ENCODE results near the gene LMX1B. TPM values are rescaled to one million over a fixed set of nuclear protein-coding genes. Genes with fewer than 3 reads are reported as not detected.

The LMX1B gene
- polyA plus RNA-seq, 1 of the 3 experiments (the other 2 are of a cell fraction) = not detected

- CTCF ChIA-PET = interaction anchor here (0.6 to 10.9 kb wide), 26 partner anchors 8 to 233 kb away, joined by 3 to 502 read pairs (median 4); no protein-coding TSS in a partner anchor
- no peak overlapping the region; a peak in 1 of 4 replicates for H3K4me3 ChIP-seq (ENCODE audit: low read depth in 2 of 2, low read length in 1 of 2)
- peaks cover 39% of the 10 kb centered on the region; the same call in 1 of the 2 replicates for H3K27me3 ChIP-seq (ENCODE audit: insufficient read depth)
- H3K36me3 ChIP-seq (replicated peaks in 1 of 2; ENCODE audit: control insufficient read depth in 1 of 2, insufficient read depth in 2 of 2, low read length in 1 of 2) = no peaks in the 10 kb centered on the region
- POLR2A ChIA-PET = no interaction called here
- peak; percentile 83 for DNase-seq
- H3K4me1 ChIP-seq (ENCODE audit: control insufficient read depth in 1 of 2, insufficient read depth in 2 of 2, low read depth in 1 of 2, low read length in 1 of 2) = peaks cover 0 to 5% of the 10 kb centered on the region in 2 experiments; a peak in 1 of 4 replicates
- H3K4me2 ChIP-seq = no peak overlapping the region
- TF ChIP-seq GABPA (IDR thresholded peaks at IDR 0.05; ENCODE audit: low read depth) (no peak), RAD21 (IDR thresholded peaks at IDR 0.05; ENCODE audit: low read length) (peak; percentile 11; the same call in 1 of the 2 replicates), CTCF (IDR thresholded peaks at IDR 0.05) (peak; percentile 72), REST (IDR thresholded peaks at IDR 0.05; ENCODE audit: low read depth, low read length) (no peak)
- H3F3A ChIP-seq (replicated peaks; ENCODE audit: insufficient read depth) = no peaks in the 10 kb centered on the region
- no peak overlapping the region for H2AFZ ChIP-seq (ENCODE audit: low read depth)
- no peaks in the 10 kb centered on the region for H3K9me2 ChIP-seq
- no peaks in the 10 kb centered on the region for H4K20me1 ChIP-seq (ENCODE audit: insufficient read depth)
- H3K9me3 ChIP-seq = no peaks in the 10 kb centered on the region
- no peak overlapping the region for H3K27ac ChIP-seq (ENCODE audit: low read depth in 2 of 2, low read length in 1 of 2)
- no peaks in the 10 kb centered on the region for H3K79me2 ChIP-seq (ENCODE audit: insufficient read depth)
- H3K9ac ChIP-seq = no peak overlapping the region
- WGBS (ENCODE audit: low lambda C conversion rate) = 32% methylated on average over 21 of the region's 30 CpGs
Measured at GRCh38 chr9:126702151-126703001, 88.6 kb downstream of the LMX1B start.

DNA sequence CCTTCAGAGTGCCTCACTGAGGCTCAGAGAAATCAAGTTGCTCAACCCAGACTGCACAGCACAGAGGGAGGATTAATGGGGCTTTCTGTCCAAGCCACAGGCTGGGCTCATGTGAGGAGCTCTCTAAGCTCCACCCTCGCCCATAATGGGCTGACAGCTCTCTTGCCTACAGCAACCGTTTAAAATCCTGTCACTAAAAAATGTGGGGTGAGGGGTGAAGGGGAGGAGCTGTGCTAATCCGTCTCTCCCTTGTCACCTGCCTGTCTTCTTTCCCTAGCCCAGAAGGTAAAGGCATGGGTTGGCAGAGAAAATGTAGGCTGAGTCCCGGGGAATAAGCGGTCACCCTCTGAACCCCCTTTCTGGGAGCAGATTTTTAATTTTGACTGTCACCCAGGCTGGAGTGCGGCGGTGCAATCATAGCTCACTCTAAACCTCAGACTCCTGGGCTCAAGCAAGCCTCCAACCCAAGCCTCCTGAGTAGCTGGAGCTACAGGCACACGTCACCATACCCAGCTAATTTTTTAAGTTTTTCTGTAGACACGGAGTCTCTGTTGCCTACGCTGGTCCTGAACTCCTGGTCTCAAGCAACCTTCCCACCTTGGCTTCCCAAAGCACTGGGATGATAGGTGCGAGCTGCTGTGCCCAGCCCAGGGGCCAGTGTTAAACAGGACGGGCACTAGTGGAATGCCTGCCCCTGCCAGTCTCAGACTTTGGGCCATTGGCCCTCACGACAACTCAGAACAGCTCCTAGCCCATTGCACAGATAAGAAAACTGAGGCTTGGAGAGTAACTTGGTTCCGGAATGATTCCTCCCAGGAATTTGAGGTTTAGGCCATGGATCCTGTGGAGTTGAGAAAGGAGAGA lies 89.5 kb downstream of the LMX1B start:
- no peak overlapping the region for H3K4me3 ChIP-seq (ENCODE audit: low read depth in 2 of 2, low read length in 1 of 2)
- ChIA-PET POLR2A (no interaction called here), CTCF (interaction anchor here (0.6 to 10.9 kb wide), 26 partner anchors 9 to 204 kb away, joined by 3 to 502 read pairs (median 4); no protein-coding TSS in a partner anchor)
- no peak overlapping the region for H3K9ac ChIP-seq
- H3K27ac ChIP-seq (ENCODE audit: low read depth in 2 of 2, low read length in 1 of 2) = no peak overlapping the region
- peaks cover 45% of the 10 kb centered on the region; the same call in 1 of the 2 replicates for H3K27me3 ChIP-seq (ENCODE audit: insufficient read depth)
- no peaks in the 10 kb centered on the region for H3K9me3 ChIP-seq
- no peaks in the 10 kb centered on the region for H3K36me3 ChIP-seq (replicated peaks in 1 of 2; ENCODE audit: control insufficient read depth in 1 of 2, insufficient read depth in 2 of 2, low read length in 1 of 2)
- TF ChIP-seq ELF1 (IDR thresholded peaks at IDR 0.05) (no peak), NRF1 (IDR thresholded peaks at IDR 0.05; ENCODE audit: low read depth, low read length) (no peak), RFX5 (IDR thresholded peaks at IDR 0.05; ENCODE audit: low read length) (no peak), MEF2A (IDR thresholded peaks at IDR 0.05; ENCODE audit: borderline replicate concordance, low read depth) (no peak), YY1 (IDR thresholded peaks at IDR 0.05; ENCODE audit: low read depth) (no peak)
- TF ChIP-seq, protein P1, sequence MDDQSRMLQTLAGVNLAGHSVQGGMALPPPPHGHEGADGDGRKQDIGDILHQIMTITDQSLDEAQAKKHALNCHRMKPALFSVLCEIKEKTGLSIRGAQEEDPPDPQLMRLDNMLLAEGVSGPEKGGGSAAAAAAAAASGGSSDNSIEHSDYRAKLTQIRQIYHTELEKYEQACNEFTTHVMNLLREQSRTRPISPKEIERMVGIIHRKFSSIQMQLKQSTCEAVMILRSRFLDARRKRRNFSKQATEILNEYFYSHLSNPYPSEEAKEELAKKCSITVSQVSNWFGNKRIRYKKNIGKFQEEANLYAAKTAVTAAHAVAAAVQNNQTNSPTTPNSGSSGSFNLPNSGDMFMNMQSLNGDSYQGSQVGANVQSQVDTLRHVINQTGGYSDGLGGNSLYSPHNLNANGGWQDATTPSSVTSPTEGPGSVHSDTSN (IDR thresholded peaks at IDR 0.05) = no peak
- TF ChIP-seq, protein P2, sequence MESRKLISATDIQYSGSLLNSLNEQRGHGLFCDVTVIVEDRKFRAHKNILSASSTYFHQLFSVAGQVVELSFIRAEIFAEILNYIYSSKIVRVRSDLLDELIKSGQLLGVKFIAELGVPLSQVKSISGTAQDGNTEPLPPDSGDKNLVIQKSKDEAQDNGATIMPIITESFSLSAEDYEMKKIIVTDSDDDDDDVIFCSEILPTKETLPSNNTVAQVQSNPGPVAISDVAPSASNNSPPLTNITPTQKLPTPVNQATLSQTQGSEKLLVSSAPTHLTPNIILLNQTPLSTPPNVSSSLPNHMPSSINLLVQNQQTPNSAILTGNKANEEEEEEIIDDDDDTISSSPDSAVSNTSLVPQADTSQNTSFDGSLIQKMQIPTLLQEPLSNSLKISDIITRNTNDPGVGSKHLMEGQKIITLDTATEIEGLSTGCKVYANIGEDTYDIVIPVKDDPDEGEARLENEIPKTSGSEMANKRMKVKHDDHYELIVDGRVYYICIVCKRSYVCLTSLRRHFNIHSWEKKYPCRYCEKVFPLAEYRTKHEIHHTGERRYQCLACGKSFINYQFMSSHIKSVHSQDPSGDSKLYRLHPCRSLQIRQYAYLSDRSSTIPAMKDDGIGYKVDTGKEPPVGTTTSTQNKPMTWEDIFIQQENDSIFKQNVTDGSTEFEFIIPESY (IDR thresholded peaks at IDR 0.05; ENCODE audit: borderline replicate concordance, low read depth) = no peak
- H3K4me1 ChIP-seq (ENCODE audit: control insufficient read depth in 1 of 2, insufficient read depth in 2 of 2, low read depth in 1 of 2, low read length in 1 of 2) = peaks cover 0 to 5% of the 10 kb centered on the region in 2 experiments; a peak in 1 of 4 replicates
- no peaks in the 10 kb centered on the region for H3K79me2 ChIP-seq (ENCODE audit: insufficient read depth)
- no peaks in the 10 kb centered on the region for H3F3A ChIP-seq (replicated peaks; ENCODE audit: insufficient read depth)
- H3K4me2 ChIP-seq = no peak overlapping the region
- H4K20me1 ChIP-seq (ENCODE audit: insufficient read depth) = no peaks in the 10 kb centered on the region
- WGBS (ENCODE audit: low lambda C conversion rate) = 63% methylated on average over 12 of the region's 14 CpGs
- DNase-seq = peak; percentile 8
- H3K9me2 ChIP-seq = no peaks in the 10 kb centered on the region
- H2AFZ ChIP-seq (ENCODE audit: low read depth) = no peak overlapping the region

Measured in SK-N-SH (cell line).